PC-9 (cell line): Measurements from ENCODE around the gene LRRC4C. TPM values are rescaled to one million over a fixed set of nuclear protein-coding genes. Genes with fewer than 3 reads are reported as not detected.

Source experiments
- BruUV-seq: library from RNA; stranded (reverse); fragments of 400-500 nt; replicated peaks from 2 replicates; lab custom pipeline; 2021; lab: Mats Ljungman, UMichigan
- CTCF ChIA-PET: fragments of 300-600 bp; sonication (Branson Sonifier 250); formaldehyde crosslinking; loops from one replicate; lab custom pipeline; 2022; ENCODE audit warnings: antibody characterized with exemption; lab: Charles Lee
- POLR2A ChIA-PET: fragments of 300-600 bp; sonication (Branson Sonifier 250); formaldehyde crosslinking; loops from one replicate; lab custom pipeline; 2022; ENCODE audit warnings: antibody characterized with exemption; ENCODE audit not compliant: unreplicated experiment; lab: Charles Lee
- DNase-seq, 2 experiments: peaks; one replicate each; pipeline versions ENCODE4 v3.0.0 to v3.0.0-alpha.2; 2015 to 2022; ENCODE audit warnings: mixed read lengths in 1 of 2
- H2AFZ ChIP-seq: fragments of 200-600 bp; sonication (generic); 2 replicates; pipeline ENCODE4 v1.8.1; 2017; ENCODE audit warnings: antibody characterized with exemption
- H3F3A ChIP-seq: fragments of 200-600 bp; sonication (generic); 2 replicates; pipeline ENCODE4 v1.8.1; 2017; ENCODE audit warnings: antibody characterized with exemption, mild to moderate bottlenecking, low read depth; ENCODE audit not compliant: insufficient read depth
- H3K27ac ChIP-seq: fragments of 200-600 bp; sonication (generic); 2 replicates; pipeline ENCODE4 v1.6.1; 2016; ENCODE audit warnings: mixed run types
- H3K27me3 ChIP-seq: fragments of 200-600 bp; sonication (generic); 2 replicates; pipeline ENCODE4 v1.6.1; 2016; ENCODE audit warnings: low read depth, mixed run types; ENCODE audit not compliant: insufficient read depth
- H3K36me3 ChIP-seq: fragments of 200-600 bp; sonication (generic); 2 replicates; pipeline ENCODE4 v1.6.1; 2016; ENCODE audit warnings: low read depth, mixed run types
- H3K4me1 ChIP-seq: fragments of 200-600 bp; sonication (generic); replicated peaks from 2 replicates; pipeline ENCODE4 v1.6.1; 2016; ENCODE audit warnings: mixed run types; ENCODE audit not compliant: insufficient read depth
- H3K4me2 ChIP-seq: fragments of 200-600 bp; sonication (generic); 2 replicates; pipeline ENCODE4 v1.6.1; 2017; ENCODE audit warnings: mixed run types
- H3K4me3 ChIP-seq: fragments of 200-600 bp; sonication (generic); 2 replicates; pipeline ENCODE4 v1.6.1; 2016; ENCODE audit warnings: mixed run types
- H3K79me2 ChIP-seq: fragments of 200-600 bp; sonication (generic); 2 replicates; pipeline ENCODE4 v1.6.1; 2017; ENCODE audit warnings: low read depth, mixed run types
- H3K9me2 ChIP-seq: fragments of 200-600 bp; sonication (generic); 2 replicates; pipeline ENCODE4 v1.8.1; 2017; ENCODE audit warnings: mild to moderate bottlenecking; ENCODE audit not compliant: insufficient read depth
- H3K9me3 ChIP-seq: fragments of 200-600 bp; sonication (generic); 2 replicates; pipeline ENCODE4 v1.8.1; 2016; ENCODE audit warnings: low read depth; ENCODE audit not compliant: insufficient read depth
- H4K20me1 ChIP-seq: fragments of 200-600 bp; sonication (generic); 2 replicates; pipeline ENCODE4 v1.8.1; 2017; ENCODE audit not compliant: insufficient read depth
- CTCF ChIP-seq: fragments of 200-600 bp; sonication (generic); conservative IDR thresholded peaks from 2 replicates; pipeline ENCODE4 v1.6.1; 2017; ENCODE audit warnings: mixed run types, antibody characterized with exemption, mild to moderate bottlenecking, moderate library complexity
- EZH2 ChIP-seq: fragments of 200-600 bp; sonication (generic); IDR thresholded peaks from 2 replicates; pipeline ENCODE4 v1.8.0; 2017; ENCODE audit warnings: antibody characterized with exemption, low read depth
- intact Hi-C: fragments of 100-400 bp; cut with micrococcal nuclease; formaldehyde crosslinking; loops from one replicate; pipeline ENCODE4 v1.10.0; 2022; ENCODE audit not compliant: unreplicated experiment
- total RNA-seq: library from RNA; stranded (reverse); gene quantifications from 2 replicates; pipeline ENCODE4 v1.2.3, GENCODE V29; 2021

Gene LRRC4C
- total RNA-seq, 1 experiment from 2014 or later: not detected

GRCh38 chr11:40274017-40274416 lies 1185.4 kb downstream of the LRRC4C start:
- H3K9me2 ChIP-seq: no peaks in the 10 kb centered on the region
- no TSS peak for BruUV-seq
- TF ChIP-seq EZH2: no peak
- TF ChIP-seq CTCF: no peak
- no peak overlapping the region for H3K4me3 ChIP-seq
- H3K79me2 ChIP-seq: no peaks in the 10 kb centered on the region
- intact Hi-C loops: no loop called here
- H3F3A ChIP-seq: no peaks in the 10 kb centered on the region
- no peaks in the 10 kb centered on the region for H3K4me1 ChIP-seq
- ChIA-PET POLR2A (no interaction called here), CTCF (no interaction called here)
- H3K4me2 ChIP-seq: no peak overlapping the region
- no peaks in the 10 kb centered on the region for H4K20me1 ChIP-seq
- H3K27me3 ChIP-seq: 0 out of 2 replicates have a peak, but pooled peaks cover 11% of the 10 kb centered on the region
- no peak overlapping the region for H3K27ac ChIP-seq
- H3K9me3 ChIP-seq: no peaks in the 10 kb centered on the region
- no peak for DNase-seq
- no peak overlapping the region for H2AFZ ChIP-seq
- H3K36me3 ChIP-seq: no peaks in the 10 kb centered on the region

- TF ChIP-seq EZH2 (no peak), CTCF (no peak)
- intact Hi-C loops: no loop called here
- H3K4me2 ChIP-seq: no peak overlapping the region
- ChIA-PET CTCF (no interaction called here), POLR2A (no interaction called here)
- H3K27ac ChIP-seq: no peak overlapping the region
- H3K79me2 ChIP-seq: no peaks in the 10 kb centered on the region
- H3K4me3 ChIP-seq: no peak overlapping the region
- H4K20me1 ChIP-seq: no peaks in the 10 kb centered on the region
- no peak for DNase-seq
- H2AFZ ChIP-seq: no peak overlapping the region
- H3K36me3 ChIP-seq: no peaks in the 10 kb centered on the region
- H3K4me1 ChIP-seq: no peaks in the 10 kb centered on the region
- BruUV-seq: no TSS peak
- no peaks in the 10 kb centered on the region for H3F3A ChIP-seq
- H3K9me2 ChIP-seq: no peaks in the 10 kb centered on the region
- H3K27me3 ChIP-seq: 0 out of 2 replicates have a peak, but pooled peaks cover 6% of the 10 kb centered on the region
- H3K9me3 ChIP-seq: no peaks in the 10 kb centered on the region
Measured at GRCh38 chr11:40273192-40273732, 1186.2 kb downstream of the LRRC4C start.

GRCh38 chr11:40271361-40271760 lies 1188.1 kb downstream of the LRRC4C start:
- no peak overlapping the region for H2AFZ ChIP-seq

More at GRCh38 chr11:40271361-40271760, 1188.1 kb downstream of the LRRC4C start:
- Histone ChIP-seq H4K20me1 (no peaks in the 10 kb centered on the region), H3F3A (no peaks in the 10 kb centered on the region), H3K27me3 (no peaks in the 10 kb centered on the region), H3K4me2 (no peak overlapping the region), H3K79me2 (no peaks in the 10 kb centered on the region), H3K9me2 (no peaks in the 10 kb centered on the region), H3K36me3 (no peaks in the 10 kb centered on the region), H3K4me1 (no peaks in the 10 kb centered on the region), H3K9me3 (no peaks in the 10 kb centered on the region), H3K27ac (no peak overlapping the region), H3K4me3 (no peak overlapping the region)
- intact Hi-C loops: no loop called here
- no TSS peak for BruUV-seq
- no peak for DNase-seq
- TF ChIP-seq CTCF (no peak), EZH2 (no peak)
- CTCF ChIA-PET: no interaction called here
- POLR2A ChIA-PET: no interaction called here
